K562 (cell line): ENCODE measurements around the gene ZNF780A. TPM values are rescaled to one million over a fixed set of nuclear protein-coding genes. Genes with fewer than 3 reads are reported as not detected.

ENCODE experiments used
- ATAC-seq: fragments of 200-7000 bp; cut with Tn5 transposase; 3 replicates; pipeline ENCODE4 v1.9.1; 2020; ENCODE audit warnings: moderate library complexity
- BruUV-seq: library from RNA; stranded (reverse); fragments of 400-500 nt; replicated peaks from 2 replicates; lab custom pipeline; 2021; lab: Mats Ljungman, UMichigan
- CTCF ChIA-PET: fragments of 300-600 bp; formaldehyde crosslinking; extraction: SDS; loops from one replicate; lab custom pipeline; 2021; ENCODE audit warnings: low intra/inter-chr PET ratio; lab: Yijun Ruan, JAX
- POLR2A ChIA-PET: fragments of 300-600, 350-650 bp; sonication (Branson Sonifier 250); formaldehyde crosslinking; extraction: SDS; loops from one replicate; lab custom pipeline; 2021; ENCODE audit warnings: antibody characterized with exemption, inconsistent platforms; lab: Yijun Ruan, JAX
- DNase-seq, 4 experiments: peaks; one replicate each; pipeline versions ENCODE4 v3.0.0 to v3.0.0-alpha.2; 2011 to 2018; ENCODE audit warnings: low spot score in 3 of 4, mixed read lengths in 3 of 4; ENCODE audit errors: extremely low read depth in 1 of 4
- FAIRE-seq: peaks from 2 replicates; lab custom pipeline; 2011; peaks lifted over from hg19 to GRCh38; lab: Jason Lieb, UNC
- H2AFZ ChIP-seq: 2 replicates; pipeline ENCODE4 v1.6.0; 2011; ENCODE audit warnings: low read depth, low read length, control low read depth, inconsistent platforms
- H3K27ac ChIP-seq: fragments of 200-600 bp; 3 replicates; pipeline ENCODE4 v1.8.0; 2011; ENCODE audit warnings: low read depth, mild to moderate bottlenecking, control low read depth, inconsistent platforms, low read length, moderate library complexity, mixed read lengths; ENCODE audit errors: extremely low read depth
- H3K27me3 ChIP-seq, 2 experiments: fragments of 300-600 bp in 1 of 2; 2 replicates in 1 of 2; 3 replicates in 1 of 2; pipeline versions ENCODE4 v1.6.0 to v1.8.0; 2011; ENCODE audit warnings: inconsistent platforms in 2 of 2, low read length in 2 of 2, mild to moderate bottlenecking in 1 of 2, mixed read lengths in 1 of 2, moderate library complexity in 1 of 2; ENCODE audit not compliant: control insufficient read depth in 2 of 2, insufficient read depth in 2 of 2
- H3K36me3 ChIP-seq: fragments of 300-600 bp; 3 replicates; pipeline ENCODE4 v1.8.0; 2011; ENCODE audit warnings: mild to moderate bottlenecking, low read length, inconsistent platforms; ENCODE audit not compliant: control insufficient read depth, insufficient read depth
- H3K4me1 ChIP-seq, 2 experiments: fragments of 200-600 bp in 1 of 2; replicated peaks in 1 of 2; 2 replicates in 1 of 2; 3 replicates in 1 of 2; pipeline versions ENCODE4 v1.5.1 to v1.8.0; 2011; ENCODE audit warnings: inconsistent platforms in 2 of 2, low read length in 2 of 2, mild to moderate bottlenecking in 1 of 2, mixed read lengths in 1 of 2, moderate library complexity in 1 of 2; ENCODE audit not compliant: control insufficient read depth in 2 of 2, insufficient read depth in 2 of 2
- H3K4me2 ChIP-seq: 2 replicates; pipeline ENCODE4 v1.6.1; 2011; ENCODE audit warnings: low read length, control low read depth, inconsistent platforms, mixed read lengths; ENCODE audit not compliant: insufficient read depth
- H3K4me3 ChIP-seq: fragments of 200-600 bp; sonication (generic), shearing (Covaris generic); 2 replicates; pipeline ENCODE4 v1.5.1; 2016; ENCODE audit warnings: control low read depth, inconsistent platforms
- H3K79me2 ChIP-seq: fragments of 200-600 bp; 3 replicates; pipeline ENCODE4 v1.8.0; 2011; ENCODE audit warnings: low read length, inconsistent platforms; ENCODE audit not compliant: control insufficient read depth, insufficient read depth
- H3K9ac ChIP-seq, 2 experiments: 2 replicates each; pipeline versions ENCODE4 v1.6.0 to v1.6.1; 2011; ENCODE audit warnings: low read depth in 2 of 2, low read length in 2 of 2, control low read depth in 1 of 2, inconsistent platforms in 1 of 2, mild to moderate bottlenecking in 1 of 2, mixed read lengths in 1 of 2; ENCODE audit not compliant: insufficient read depth in 1 of 2
- H3K9me1 ChIP-seq: one replicate; pipeline ENCODE4 v1.6.0; 2011; ENCODE audit warnings: inconsistent platforms, mild to moderate bottlenecking, low read length, moderate library complexity; ENCODE audit not compliant: control insufficient read depth, insufficient read depth
- H3K9me3 ChIP-seq: replicated peaks from 2 replicates; pipeline ENCODE4 v1.5.1; 2011; ENCODE audit warnings: low read depth, low read length, inconsistent platforms; ENCODE audit not compliant: control insufficient read depth, insufficient read depth
- H4K20me1 ChIP-seq: replicated peaks from 2 replicates; pipeline ENCODE4 v1.6.1; 2011; ENCODE audit warnings: low read length, inconsistent platforms, mixed read lengths; ENCODE audit not compliant: control insufficient read depth, insufficient read depth
- ATF3 ChIP-seq, 2 experiments: fragments of 450-650 bp in 1 of 2; sonication (generic) in 1 of 2; formaldehyde crosslinking in 1 of 2; IDR thresholded peaks in 1 of 2; conservative IDR thresholded peaks in 1 of 2; 2 replicates each; pipeline versions ENCODE4 v1.6.1 to v1.8.1; 2016 to 2023; ENCODE audit warnings: mild to moderate bottlenecking in 2 of 2, moderate library complexity in 2 of 2, inconsistent platforms in 1 of 2, missing genetic modification reagents in 1 of 2
- CEBPG ChIP-seq, 3 experiments: fragments of 200-800 bp in 1 of 3; sonication (Bioruptor generic) in 1 of 3; sonication (generic) in 1 of 3; formaldehyde crosslinking in 1 of 3; IDR thresholded peaks in 2 of 3; conservative IDR thresholded peaks in 1 of 3; 2 replicates each; pipeline versions ENCODE4 v1.6.1 to v1.8.0; 2016 to 2022; ENCODE audit warnings: missing compliant biosample characterization in 2 of 3, missing genetic modification characterization in 2 of 3, mild to moderate bottlenecking in 1 of 3, missing genetic modification reagents in 1 of 3
- DPF2 ChIP-seq: fragments of 450-650 bp; IDR thresholded peaks from 2 replicates; pipeline ENCODE4 v1.6.1; 2016
- HDAC2 ChIP-seq: fragments of 450-650 bp; IDR thresholded peaks from 2 replicates; pipeline ENCODE4 v1.6.1; 2016; ENCODE audit warnings: mild to moderate bottlenecking
- KLF1 ChIP-seq: fragments of 450-650 bp; IDR thresholded peaks from 2 replicates; pipeline ENCODE4 v1.6.1; 2016; ENCODE audit warnings: missing genetic modification characterization, missing compliant biosample characterization
- PKNOX1 ChIP-seq: fragments of 450-650 bp; IDR thresholded peaks from 2 replicates; pipeline ENCODE4 v1.6.1; 2016
- ZNF280B ChIP-seq: fragments of 250-450 bp; sonication (Bioruptor Pico); IDR thresholded peaks from 2 replicates; pipeline ENCODE4 v1.5.1; 2021; ENCODE audit warnings: mild to moderate bottlenecking
- ZNF639 ChIP-seq, 2 experiments: fragments of 200-800 bp in 1 of 2; sonication (Bioruptor generic) in 1 of 2; sonication (generic) in 1 of 2; formaldehyde crosslinking in 1 of 2; IDR thresholded peaks in 1 of 2; conservative IDR thresholded peaks in 1 of 2; 2 replicates each; pipeline versions ENCODE4 v1.5.0 to v1.6.1; 2016 to 2020; ENCODE audit warnings: missing compliant biosample characterization in 1 of 2, missing genetic modification characterization in 1 of 2, missing genetic modification reagents in 1 of 2
- ZNF655 ChIP-seq: fragments of 250-450 bp; sonication (Bioruptor Pico); IDR thresholded peaks from 2 replicates; pipeline ENCODE4 v1.5.0; 2021
- WGBS: fragments of 100-300 bp; shearing (Covaris generic); methylation state at CpG from one replicate; pipeline ENCODE4 v1.1.6; 2016; ENCODE audit warnings: low coverage, mixed read lengths; ENCODE audit not compliant: insufficient coverage; ENCODE audit errors: missing lambda C conversion rate; 5-methylcytosine and 5-hydroxymethylcytosine counted together
- in situ Hi-C: fragments of 300-500 bp; cut with MboI; formaldehyde crosslinking; loops from 4 replicates; pipeline ENCODE4 v1.15.0; 2018; ENCODE audit warnings: inconsistent platforms, mixed read lengths
- intact Hi-C: fragments of 100-400 bp; cut with micrococcal nuclease; formaldehyde crosslinking; loops from 2 replicates; pipeline ENCODE4 v1.14.2; 2022
- polyA plus RNA-seq, 8 experiments: library from polyadenylated mRNA; depleted of rRNA in 4 of 8; stranded (reverse) in 5 of 8; unstranded in 3 of 8; fragments of >200 nt; fragmentation: Nextera tagmentation in 2 of 8; fragmentation: Illumina TruSeq in 1 of 8; extraction: Ambion mirVana in 2 of 8; extraction: Trizol in 1 of 8; gene quantifications; 2 replicates each; pipeline versions ENCODE4 v1.2.1 to v1.2.3, GENCODE V29; 2011 to 2014; ENCODE audit warnings: inconsistent platforms in 1 of 8, missing spikeins in 1 of 8
- total RNA-seq, 7 experiments: library from RNA; depleted of rRNA in 6 of 7; stranded (reverse); fragments of >200 nt in 6 of 7; fragmentation: Illumina TruSeq in 2 of 7; extraction: Trizol in 2 of 7; gene quantifications; 2 replicates each; pipeline versions ENCODE4 v1.2.1 to v1.2.3, GENCODE V29; 2011 to 2021; ENCODE audit warnings: low replicate concordance in 1 of 7

The ZNF780A gene
- total and polyA plus RNA-seq, 9 of the 15 experiments (the other 6 are each of a cell fraction or from before 2014, with no cell fraction given), result 11.7 to 36.1 (median 25.8) TPM

- H3K9ac ChIP-seq, result no peak overlapping the region
- ATAC-seq, result no peak
- intact Hi-C loops (no loop called here), in situ Hi-C loops (no loop called here)
- no peaks in the 10 kb centered on the region for H3K36me3 ChIP-seq
- no peaks in the 10 kb centered on the region for H3K27me3 ChIP-seq
- no peaks in the 10 kb centered on the region for H3K9me1 ChIP-seq
- no peak overlapping the region for H2AFZ ChIP-seq
- FAIRE-seq, result no peak
- peaks cover 9% of the 10 kb centered on the region for H3K79me2 ChIP-seq
- H3K27ac ChIP-seq, result no peak overlapping the region
- 58% methylated on average over 1 of the region's 1 CpG for WGBS
- TF ChIP-seq PKNOX1 (no peak), HDAC2 (no peak), ZNF655 (CRISPR knock-in tag) (no peak), DPF2 (no peak), ZNF639 (CRISPR knock-in tag; conservative IDR thresholded peaks at IDR 0.05 in 1 of 2, IDR thresholded peaks at IDR 0.05 in 1 of 2) (no peak), ATF3 (IDR thresholded peaks at IDR 0.05) (peak; percentile 39), ATF3 (CRISPR knock-in tag; conservative IDR thresholded peaks at IDR 0.05) (no peak), CEBPG (CRISPR knock-in tag; IDR thresholded peaks at IDR 0.05) (no peak), CEBPG (tag; conservative IDR thresholded peaks at IDR 0.05 in 1 of 2, IDR thresholded peaks at IDR 0.05 in 1 of 2) (peak in 1 of 2 experiments; percentile 28; a peak in 2 of 4 replicates), ZNF280B (no peak), KLF1 (tag) (no peak)
- no peak overlapping the region for H3K4me2 ChIP-seq
- ChIA-PET POLR2A (no interaction called here), CTCF (no interaction called here)
- peaks cover 0 to 5% of the 10 kb centered on the region in 2 experiments; a peak in 2 of 5 replicates for H3K4me1 ChIP-seq
- H3K4me3 ChIP-seq, result no peak overlapping the region
- DNase-seq, result no peak
- H3K9me3 ChIP-seq, result 0 out of 2 replicates have a peak, but pooled peaks cover 9% of the 10 kb centered on the region
- no TSS peak for BruUV-seq
- H4K20me1 ChIP-seq, result no peaks in the 10 kb centered on the region
These were observed 33.6 kb downstream of the ZNF780A start for GRCh38 chr19:40057166-40057565.
